Central memory CD8-positive, alpha-beta T cell (primary cell): Measurements from ENCODE around the gene LCE2A.
"Not testable (repeated sequence)": the region's sequence is repeated elsewhere in the genome, so short reads cannot be mapped to it uniquely, and the experiment has no call there.

Experiments
- ATAC-seq: fragments of 150-1000 bp; cut with Tn5 transposase; replicated peaks from 2 replicates; pipeline ENCODE4 v1.10.0; 2022; ENCODE audit warnings: mild to moderate bottlenecking, moderate FRiP score, moderate number of reproducible peaks; ENCODE audit not compliant: poor library complexity, severe bottlenecking; ENCODE audit errors: extremely low read depth
- DNase-seq, 2 donors: peaks; one replicate each; pipeline ENCODE4 v3.0.0; 2021; ENCODE audit warnings: low spot score in 2 of 2
- H3K27ac Mint-ChIP-seq: one replicate; pipeline ENCODE4 v1.8.0; 2022; ENCODE audit warnings: low read depth, mild to moderate bottlenecking, moderate library complexity, mixed read lengths
- H3K27me3 Mint-ChIP-seq: one replicate; pipeline ENCODE4 v1.8.0; 2022; ENCODE audit warnings: mixed read lengths
- H3K36me3 Mint-ChIP-seq: one replicate; pipeline ENCODE4 v1.8.0; 2022; ENCODE audit warnings: mild to moderate bottlenecking, moderate library complexity, mixed read lengths; ENCODE audit not compliant: insufficient read depth
- H3K4me1 Mint-ChIP-seq: one replicate; pipeline ENCODE4 v1.8.0; 2022; ENCODE audit warnings: mixed read lengths
- H3K4me3 Mint-ChIP-seq: one replicate; pipeline ENCODE4 v1.8.0; 2022; ENCODE audit warnings: mild to moderate bottlenecking, moderate library complexity, mixed read lengths
- H3K9me3 Mint-ChIP-seq: one replicate; pipeline ENCODE4 v1.8.0; 2022; ENCODE audit warnings: mixed read lengths

LCE2A gene

DNA sequence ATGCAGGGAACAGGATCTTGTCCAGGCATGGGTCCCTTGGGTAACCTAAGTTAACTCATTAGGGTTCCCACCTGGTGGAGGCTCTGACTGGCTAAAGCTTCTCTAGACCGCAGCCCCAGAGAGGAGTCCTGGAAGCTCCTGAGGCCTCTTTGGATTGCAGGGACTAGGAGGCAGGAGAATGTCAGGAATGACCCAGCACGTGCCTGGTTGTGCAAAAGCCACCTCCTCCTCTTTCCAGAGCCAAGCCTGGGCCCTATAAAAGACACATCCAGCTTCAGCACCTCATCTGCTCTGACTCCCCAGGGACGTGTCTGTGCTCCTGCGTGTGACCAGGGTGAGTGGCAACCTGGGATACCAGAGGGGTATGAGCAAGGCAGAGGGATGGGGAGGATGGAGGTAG is 12.3 kb upstream of the LCE2A start, which contains the start of gene LCE2B:
LCE2B (plus strand) TSS at position 301 of the 400 bp plus-strand sequence. CDS start 721 bp downstream, outside the sequence.
- not testable (repeated sequence) for H3K9me3 Mint-ChIP-seq, H3K36me3 Mint-ChIP-seq, H3K4me1 Mint-ChIP-seq, H3K27ac Mint-ChIP-seq, DNase-seq, H3K4me3 Mint-ChIP-seq, ATAC-seq
- H3K27me3 Mint-ChIP-seq = peaks cover 67% of the 10 kb centered on the region

DNA sequence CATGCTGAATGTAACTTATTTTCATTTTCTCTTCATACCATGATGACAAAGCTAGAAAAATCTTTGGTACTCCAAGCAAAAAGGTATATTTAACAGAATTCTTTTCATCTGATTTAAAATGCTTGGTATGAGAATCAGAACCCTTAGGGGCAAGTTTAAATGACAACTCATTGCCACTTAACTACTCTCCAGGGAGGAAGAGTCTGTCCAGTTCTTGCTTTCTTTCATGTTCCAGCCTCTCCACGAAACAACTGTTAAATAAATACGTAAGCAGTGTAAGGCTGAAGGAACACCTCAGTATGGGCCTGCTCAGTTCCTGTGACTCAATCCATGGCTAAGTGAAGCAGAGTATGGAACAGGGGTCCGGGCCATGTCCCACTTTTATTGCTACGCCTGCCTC is 1.6 kb downstream of the LCE2A start:
- no peaks in the 10 kb centered on the region for H3K9me3 Mint-ChIP-seq
- peaks cover 3% of the 10 kb centered on the region for H3K36me3 Mint-ChIP-seq
- DNase-seq = no peak
- no peak overlapping the region for H3K4me3 Mint-ChIP-seq
- H3K27ac Mint-ChIP-seq = no peak overlapping the region
- H3K4me1 Mint-ChIP-seq = no peaks in the 10 kb centered on the region
- H3K27me3 Mint-ChIP-seq = peaks cover 10% of the 10 kb centered on the region
- ATAC-seq = no peak

DNA sequence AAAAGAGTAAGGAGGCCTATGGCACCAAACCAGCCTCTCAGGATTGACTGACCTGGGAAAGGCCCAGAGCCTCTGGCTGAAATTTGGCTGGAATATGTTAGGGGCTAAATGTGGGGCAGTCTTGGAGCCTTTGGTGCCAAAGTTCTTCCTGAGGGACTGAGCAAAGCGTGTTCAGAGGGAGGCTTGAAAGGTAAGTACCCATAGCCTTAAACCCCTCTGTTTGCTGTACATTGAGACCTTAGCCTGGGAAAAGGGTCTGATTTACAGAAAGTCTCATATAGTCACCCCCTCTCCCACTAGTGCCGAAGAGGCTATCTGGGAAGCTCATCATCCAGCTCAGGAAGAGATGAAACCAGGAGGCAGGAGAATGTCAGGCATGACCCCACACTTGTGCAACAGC is 9.7 kb downstream of the LCE2A start, which contains the start of gene LCE4A:
LCE4A (plus strand) TSS at position 301 of the 400 bp plus-strand sequence. CDS start 916 bp downstream, outside the sequence.
- no peaks in the 10 kb centered on the region for H3K4me1 Mint-ChIP-seq
- no peaks in the 10 kb centered on the region for H3K9me3 Mint-ChIP-seq
- no peak within 1 kb of the TSS for H3K27ac Mint-ChIP-seq
- H3K27me3 Mint-ChIP-seq = peaks cover 53% of the 10 kb centered on the region
- DNase-seq = no peak
- no peak for ATAC-seq
- no peak within 1 kb of the TSS for H3K4me3 Mint-ChIP-seq
- no peaks in the 10 kb centered on the region for H3K36me3 Mint-ChIP-seq

DNA sequence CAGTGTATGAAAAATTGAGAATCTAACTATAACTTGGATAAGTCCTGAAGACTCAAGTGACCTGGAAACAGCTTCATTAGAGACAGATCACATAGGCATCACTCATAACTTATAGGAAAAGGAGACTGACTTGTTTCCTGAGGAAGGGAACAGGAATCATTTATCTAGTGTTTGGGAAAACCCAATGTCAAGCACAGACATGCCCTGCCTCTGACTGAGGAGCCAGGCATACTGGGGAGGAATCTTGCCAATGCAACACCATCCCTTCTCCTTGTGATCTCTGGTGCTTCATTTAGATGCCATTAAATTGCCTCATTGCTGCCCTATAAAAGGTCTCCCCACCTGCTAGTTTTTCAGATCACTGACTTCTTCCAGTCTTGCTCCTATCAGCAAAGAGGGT is 20.1 kb downstream of the LCE2A start:
- no peak overlapping the region for H3K4me3 Mint-ChIP-seq
- DNase-seq (no peak), ATAC-seq (no peak)
- H3K36me3 Mint-ChIP-seq = peaks cover 1% of the 10 kb centered on the region
- no peak overlapping the region for H3K27ac Mint-ChIP-seq
- peaks cover 37% of the 10 kb centered on the region for H3K27me3 Mint-ChIP-seq
- no peaks in the 10 kb centered on the region for H3K4me1 Mint-ChIP-seq
- H3K9me3 Mint-ChIP-seq = no peaks in the 10 kb centered on the region

DNA sequence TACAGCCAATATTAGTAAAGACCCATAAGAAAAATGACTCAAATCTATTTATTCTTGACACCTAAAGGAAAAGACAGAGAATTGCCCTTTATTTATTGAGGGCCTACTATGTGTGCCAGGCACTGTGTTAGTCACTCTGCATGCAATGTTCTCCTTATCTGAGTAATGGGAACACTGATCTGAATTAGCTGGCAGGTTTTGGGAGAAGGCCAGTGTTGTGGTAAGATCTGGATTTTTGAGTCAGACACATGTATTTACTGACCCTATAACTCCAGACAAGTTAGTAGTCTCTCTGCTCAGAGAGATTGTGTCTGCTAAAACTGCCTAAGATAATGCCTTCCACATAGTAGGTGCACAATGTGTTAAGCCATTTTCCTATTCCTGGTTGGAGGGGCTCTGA is 27.1 kb downstream of the LCE2A start:
- no peaks in the 10 kb centered on the region for H3K36me3 Mint-ChIP-seq
- no peaks in the 10 kb centered on the region for H3K9me3 Mint-ChIP-seq
- H3K27me3 Mint-ChIP-seq = peaks cover 33% of the 10 kb centered on the region
- no peak for DNase-seq
- no peak overlapping the region for H3K27ac Mint-ChIP-seq
- H3K4me1 Mint-ChIP-seq = no peaks in the 10 kb centered on the region
- no peak overlapping the region for H3K4me3 Mint-ChIP-seq
- no peak for ATAC-seq

DNA sequence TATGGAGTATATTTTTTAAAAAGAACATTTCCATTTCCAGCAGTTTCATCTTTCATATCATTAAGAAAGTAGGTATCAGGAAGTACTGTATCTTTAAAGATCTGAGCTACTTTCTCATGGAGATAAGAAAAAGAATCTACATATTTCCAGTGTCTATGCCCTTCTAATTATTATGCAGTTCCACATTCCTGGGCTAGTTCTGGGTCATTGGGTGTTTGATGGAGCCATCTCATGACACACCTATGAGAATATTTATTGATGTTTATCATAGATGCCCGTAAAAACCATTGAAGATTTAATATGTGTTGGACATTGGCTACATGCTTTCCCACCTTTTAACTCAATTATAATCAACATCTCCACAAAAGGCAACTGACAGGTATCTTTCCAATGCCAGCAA is 30.8 kb downstream of the LCE2A start:
- H3K27me3 Mint-ChIP-seq = peaks cover 59% of the 10 kb centered on the region
- no peak for ATAC-seq
- H3K9me3 Mint-ChIP-seq = no peaks in the 10 kb centered on the region
- no peak overlapping the region for H3K27ac Mint-ChIP-seq
- H3K36me3 Mint-ChIP-seq = no peaks in the 10 kb centered on the region
- no peak for DNase-seq
- no peak overlapping the region for H3K4me3 Mint-ChIP-seq
- no peaks in the 10 kb centered on the region for H3K4me1 Mint-ChIP-seq

DNA sequence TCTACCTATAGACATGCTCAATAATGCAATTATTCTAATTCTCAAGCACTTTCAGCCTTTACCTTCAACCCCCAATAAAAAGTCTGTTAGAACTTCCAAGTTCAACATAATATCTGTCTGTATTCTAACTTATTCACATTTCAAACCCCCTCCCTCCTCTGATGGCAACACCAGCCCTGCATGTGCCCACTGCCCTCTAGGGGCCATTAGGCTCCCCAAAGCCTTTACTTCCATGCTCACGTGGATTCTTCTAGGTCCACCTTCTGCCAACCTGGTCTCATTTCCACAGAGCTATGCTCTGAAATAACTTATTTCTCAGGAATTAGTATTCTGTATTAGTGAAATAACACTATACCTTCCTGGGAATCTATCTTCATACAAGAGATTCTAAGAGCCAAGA is 37.5 kb downstream of the LCE2A start:
- H3K36me3 Mint-ChIP-seq = no peaks in the 10 kb centered on the region
- ATAC-seq (no peak), DNase-seq (no peak)
- H3K27me3 Mint-ChIP-seq = peaks cover 80% of the 10 kb centered on the region
- H3K4me3 Mint-ChIP-seq = no peak overlapping the region
- no peaks in the 10 kb centered on the region for H3K9me3 Mint-ChIP-seq
- no peak overlapping the region for H3K27ac Mint-ChIP-seq
- H3K4me1 Mint-ChIP-seq = no peaks in the 10 kb centered on the region

DNA sequence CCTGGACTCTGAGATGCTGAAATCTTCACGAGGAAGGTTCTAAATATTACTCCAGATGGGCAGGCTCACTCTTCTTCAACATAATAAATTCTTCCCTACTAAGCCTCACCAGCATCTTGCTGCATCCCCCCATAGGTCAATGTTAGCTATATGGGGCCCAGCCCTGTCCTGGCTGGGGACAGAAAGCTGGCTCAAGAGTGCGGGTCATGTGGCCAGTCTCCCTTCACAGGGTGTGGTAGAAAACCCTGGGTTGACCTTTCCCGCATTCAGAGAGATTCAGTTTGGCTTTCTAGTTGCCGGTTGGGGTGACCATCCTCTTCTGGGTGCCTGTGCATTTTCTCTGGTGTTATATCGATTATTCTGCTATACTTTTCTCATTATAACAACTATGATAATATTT is 39.9 kb downstream of the LCE2A start:
- Mint-ChIP-seq H3K36me3 (no peaks in the 10 kb centered on the region), H3K27ac (no peak overlapping the region), H3K27me3 (peaks cover 77% of the 10 kb centered on the region), H3K4me1 (no peaks in the 10 kb centered on the region), H3K4me3 (no peak overlapping the region), H3K9me3 (no peaks in the 10 kb centered on the region)
- ATAC-seq (no peak), DNase-seq (no peak)

DNA sequence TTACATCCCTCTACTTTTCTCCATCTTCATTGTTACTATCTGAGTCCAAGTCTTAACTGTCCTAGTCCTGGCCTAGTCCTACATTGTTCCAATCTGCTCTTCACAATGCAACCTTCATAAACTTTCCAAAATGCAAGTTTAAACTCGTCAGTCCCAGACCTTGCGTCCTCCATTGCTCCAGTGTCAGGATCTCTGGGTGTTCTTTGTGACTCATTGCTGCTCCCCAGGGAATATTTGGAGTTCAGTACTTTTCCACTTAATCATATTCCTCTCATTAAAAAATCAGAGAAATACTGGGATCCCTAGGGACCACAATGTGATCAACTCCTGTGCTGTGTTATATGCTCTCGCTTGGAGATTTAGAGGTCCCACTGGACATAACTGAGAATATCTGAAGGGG is 41.7 kb downstream of the LCE2A start:
- H3K9me3 Mint-ChIP-seq = no peaks in the 10 kb centered on the region
- no peak overlapping the region for H3K4me3 Mint-ChIP-seq
- H3K27ac Mint-ChIP-seq = no peak overlapping the region
- no peaks in the 10 kb centered on the region for H3K36me3 Mint-ChIP-seq
- DNase-seq (no peak), ATAC-seq (no peak)
- H3K4me1 Mint-ChIP-seq = no peaks in the 10 kb centered on the region
- H3K27me3 Mint-ChIP-seq = peaks cover 76% of the 10 kb centered on the region

DNA sequence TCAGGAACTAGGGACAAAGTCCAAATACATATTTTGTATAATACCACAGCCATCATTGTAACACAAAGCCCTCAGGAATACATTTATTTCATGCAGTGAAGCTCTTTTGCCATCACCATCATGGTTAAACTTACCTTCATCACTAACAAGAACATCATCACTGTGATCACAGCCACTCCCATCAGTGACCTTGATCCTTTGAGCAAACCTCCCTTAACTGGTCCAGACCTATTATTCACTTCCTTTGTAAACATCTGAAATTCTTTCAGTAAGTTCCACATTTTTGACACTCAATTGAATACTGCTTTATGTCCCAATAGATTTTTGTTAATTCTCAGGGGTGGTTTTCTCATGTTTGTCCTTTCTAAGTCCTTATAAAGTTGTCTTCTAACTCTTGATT is 43.5 kb downstream of the LCE2A start:
- Mint-ChIP-seq H3K4me1 (no peaks in the 10 kb centered on the region), H3K9me3 (no peaks in the 10 kb centered on the region), H3K4me3 (no peak overlapping the region), H3K36me3 (no peaks in the 10 kb centered on the region), H3K27ac (no peak overlapping the region), H3K27me3 (peaks cover 72% of the 10 kb centered on the region)
- ATAC-seq (no peak), DNase-seq (no peak)

DNA sequence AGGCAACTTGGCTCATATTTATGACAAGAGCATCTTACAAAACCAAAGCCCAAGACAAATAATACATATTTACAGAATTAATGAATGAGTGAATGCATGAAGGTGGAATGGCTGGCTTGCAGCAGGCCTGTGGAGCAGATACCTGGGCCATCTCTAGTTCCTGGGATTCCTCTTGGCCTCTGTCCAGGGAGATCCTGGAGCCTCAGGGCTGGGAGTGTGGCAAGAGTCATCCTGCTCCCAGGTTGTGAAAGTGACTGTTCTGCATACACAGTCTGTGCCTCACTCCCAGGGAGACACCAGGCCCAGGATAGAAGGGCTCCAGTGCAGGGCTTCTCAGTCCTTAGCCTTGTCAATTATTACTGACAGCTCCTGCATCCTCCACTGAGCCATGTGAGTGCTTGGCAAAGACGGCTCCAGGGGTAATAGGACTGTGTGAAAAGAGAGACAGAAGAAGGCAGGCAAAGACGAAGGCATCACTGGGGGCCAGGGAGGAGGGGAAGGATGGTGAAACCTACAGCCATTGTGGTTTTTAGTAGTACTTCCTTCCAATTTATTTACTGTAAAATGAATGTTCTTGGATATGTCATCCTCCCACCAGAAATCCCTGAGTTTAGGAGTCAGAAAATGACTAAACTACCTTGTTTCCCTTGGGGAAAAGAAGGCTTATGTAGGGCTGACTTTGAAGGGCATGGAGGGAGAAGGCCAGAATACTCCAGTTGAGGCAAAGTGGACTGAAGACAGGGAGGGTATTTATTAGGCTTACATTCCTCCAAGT is 45.4 kb downstream of the LCE2A start:
- H3K4me1 Mint-ChIP-seq = no peaks in the 10 kb centered on the region
- no peak overlapping the region for H3K4me3 Mint-ChIP-seq
- no peaks in the 10 kb centered on the region for H3K9me3 Mint-ChIP-seq
- DNase-seq (no peak), ATAC-seq (no peak)
- H3K27me3 Mint-ChIP-seq = peaks cover 68% of the 10 kb centered on the region
- no peaks in the 10 kb centered on the region for H3K36me3 Mint-ChIP-seq
- H3K27ac Mint-ChIP-seq = no peak overlapping the region

DNA sequence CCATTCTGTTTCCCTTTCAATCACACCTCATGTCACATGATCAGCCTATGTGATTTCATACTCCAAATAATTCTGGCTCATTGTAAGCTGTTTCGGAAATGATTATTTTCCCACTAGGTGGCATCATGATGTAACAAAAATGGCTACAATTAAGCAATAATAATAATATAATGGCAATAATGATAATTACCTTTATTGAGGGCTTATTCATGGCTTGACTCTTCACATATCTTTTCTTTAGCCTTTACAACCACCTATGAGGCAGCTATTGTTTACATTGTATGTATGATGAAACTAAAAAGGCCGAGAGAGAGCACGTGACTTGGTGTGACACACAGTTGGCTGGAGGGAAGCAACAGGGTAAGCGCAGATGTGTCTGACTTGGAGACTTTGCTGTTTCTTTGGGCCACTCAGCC is 47.2 kb downstream of the LCE2A start:
- Mint-ChIP-seq H3K27ac (no peak overlapping the region), H3K4me1 (no peaks in the 10 kb centered on the region), H3K4me3 (no peak overlapping the region), H3K36me3 (no peaks in the 10 kb centered on the region), H3K9me3 (no peaks in the 10 kb centered on the region), H3K27me3 (peaks cover 71% of the 10 kb centered on the region)
- ATAC-seq (no peak), DNase-seq (no peak)

DNA sequence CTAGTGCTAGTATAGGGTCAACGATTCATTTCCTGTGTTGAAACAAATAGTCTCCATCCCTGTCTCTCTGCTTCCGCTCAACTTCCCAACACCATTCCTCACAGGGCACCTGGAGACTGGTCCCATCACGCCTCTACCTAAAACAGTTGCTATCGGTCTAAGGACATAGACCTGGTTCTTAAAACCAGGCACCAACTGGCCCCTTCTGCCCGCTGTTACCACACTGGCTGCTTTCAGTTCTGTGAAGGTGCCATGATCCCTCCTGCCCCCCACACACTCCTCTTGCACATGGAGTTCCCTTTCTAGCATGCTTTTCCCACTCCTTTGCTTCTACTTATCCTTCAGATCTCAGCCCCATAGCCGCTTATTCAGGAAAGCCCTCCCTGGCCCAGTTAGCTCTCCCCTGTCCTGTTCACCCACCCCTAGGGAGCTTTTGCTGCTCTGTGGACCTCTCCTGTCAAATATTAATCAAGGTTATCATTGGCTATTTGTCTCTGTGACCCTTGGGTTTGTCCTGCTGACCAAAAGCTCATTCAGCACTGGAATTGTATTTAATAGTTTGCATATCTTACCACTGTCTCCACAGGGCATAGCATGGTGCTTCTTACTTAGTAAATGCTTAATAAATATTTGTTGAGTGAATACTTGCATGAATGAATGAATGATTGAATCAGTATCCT is 47.8 kb downstream of the LCE2A start:
- DNase-seq (no peak), ATAC-seq (no peak)
- Mint-ChIP-seq H3K4me3 (no peak overlapping the region), H3K27me3 (peaks cover 77% of the 10 kb centered on the region), H3K9me3 (no peaks in the 10 kb centered on the region), H3K4me1 (no peaks in the 10 kb centered on the region), H3K27ac (no peak overlapping the region), H3K36me3 (no peaks in the 10 kb centered on the region)
